Kidney (tissue), 14 donors: ENCODE results near the gene SETD5. TPM values are rescaled to one million over a fixed set of nuclear protein-coding genes. Genes with fewer than 3 reads are reported as not detected.

Experiments used
- DNase-seq, 5 donors: peaks; one replicate each; pipeline ENCODE4 v3.0.0-alpha.2; 2013 to 2020
- FAIRE-seq: peaks from 2 replicates; lab custom pipeline; 2012; peaks lifted over from hg19 to GRCh38; lab: Jason Lieb, UNC
- H3K27ac ChIP-seq, 2 donors: one replicate each; pipeline ENCODE4 v1.7.0; 2013; ENCODE audit warnings: low read depth in 2 of 2, low read length in 2 of 2, inconsistent platforms in 1 of 2
- H3K27me3 ChIP-seq: one replicate; pipeline ENCODE4 v1.7.1; 2013; ENCODE audit warnings: low read length, inconsistent platforms; ENCODE audit not compliant: control insufficient read depth, insufficient read depth
- H3K36me3 ChIP-seq, 3 donors: one replicate each; pipeline versions ENCODE4 v1.7.0 to v1.7.1; 2013; ENCODE audit warnings: low read length in 3 of 3, control low read depth in 1 of 3, inconsistent platforms in 1 of 3; ENCODE audit not compliant: insufficient read depth in 3 of 3, control insufficient read depth in 2 of 3
- H3K4me1 ChIP-seq, 3 donors: one replicate each; pipeline versions ENCODE4 v1.7.0 to v1.7.1; 2013; ENCODE audit warnings: low read length in 3 of 3, inconsistent platforms in 1 of 3, low read depth in 1 of 3; ENCODE audit not compliant: control insufficient read depth in 2 of 3, insufficient read depth in 2 of 3
- H3K4me3 ChIP-seq, 3 donors: one replicate each; pipeline versions ENCODE4 v1.7.0 to v1.8.1; 2013; ENCODE audit warnings: low read length in 3 of 3, control low read depth in 1 of 3, inconsistent platforms in 1 of 3
- H3K9ac ChIP-seq, 3 donors: one replicate each; pipeline versions ENCODE4 v1.7.0 to v1.7.1; 2013; ENCODE audit warnings: low read length in 3 of 3, control low read depth in 1 of 3, inconsistent platforms in 1 of 3
- H3K9me3 ChIP-seq, 3 donors: one replicate each; pipeline versions ENCODE4 v1.7.0 to v1.7.1; 2013; ENCODE audit warnings: low read length in 3 of 3, control low read depth in 1 of 3, inconsistent platforms in 1 of 3; ENCODE audit not compliant: control insufficient read depth in 2 of 3, insufficient read depth in 1 of 3
- CTCF ChIP-seq: IDR thresholded peaks from 3 replicates; pipeline ENCODE4 v1.5.1; 2012; ENCODE audit warnings: mild to moderate bottlenecking, moderate library complexity, borderline replicate concordance; ENCODE audit not compliant: insufficient read depth; ENCODE audit errors: extremely low read depth
- intact Hi-C: fragments of 100-400 bp; cut with DNase I; formaldehyde crosslinking; loops from one replicate; pipeline ENCODE4 v1.11.1; 2022
- polyA plus RNA-seq: library from polyadenylated mRNA; stranded (reverse); fragments of 350-450 nt; fragmentation: Illumina TruSeq; extraction: RNeasy Lipid Tissue Mini Kit (QIAGEN cat#74804); gene quantifications from one replicate; pipeline ENCODE4 v1.2.3, GENCODE V29; 2014; ENCODE audit warnings: low read depth, low replicate concordance; ENCODE audit not compliant: insufficient read depth
- total RNA-seq: library from RNA; stranded (reverse); fragmentation: NEBNext Ultra II Directional; extraction: Animal tissue kit (Norgen Biotek cat#: 25700); gene quantifications from one replicate; pipeline ENCODE4 v1.2.1, GENCODE V29; 2021
- donor health status: control.
- donor health status: control.
- donor health status: control.
- donor health status: control.
- donor health status: control.
- donor health status: DM: yes; HTN: yes; CAD: no.
- donor health status: Normal renal cell carcinoma (clear cell type).

The SETD5 gene
- total and polyA plus RNA-seq, 2 donors from 2014 or later = 12.1 to 112 TPM

GRCh38 chr3:9473496-9474065, 76.2 kb downstream of the SETD5 start:
- H3K36me3 ChIP-seq = peaks cover 8 to 81% (median 67%) of the 10 kb centered on the region in 3 donors
- intact Hi-C loops = no loop called here
- FAIRE-seq = no peak

GRCh38 chr3:9474482-9474881, 77.1 kb downstream of the SETD5 start:
- FAIRE-seq = no peak
- Histone ChIP-seq H3K4me1 (no peaks in the 10 kb centered on the region), H3K4me3 (no peak overlapping the region), H3K27me3 (no peaks in the 10 kb centered on the region), H3K9ac (no peak overlapping the region), H3K36me3 (peaks cover 11 to 73% (median 68%) of the 10 kb centered on the region in 3 donors), H3K27ac (no peak overlapping the region), H3K9me3 (no peaks in the 10 kb centered on the region)
- TF ChIP-seq CTCF = no peak
- intact Hi-C loops = no loop called here
- no peak for DNase-seq

More at GRCh38 chr3:9473496-9474065, 76.2 kb downstream of the SETD5 start:
- DNase-seq = no peak
- no peak overlapping the region for H3K4me3 ChIP-seq
- no peaks in the 10 kb centered on the region for H3K27me3 ChIP-seq
- no peaks in the 10 kb centered on the region for H3K9me3 ChIP-seq
- no peak for TF ChIP-seq CTCF
- H3K9ac ChIP-seq = no peak overlapping the region
- no peaks in the 10 kb centered on the region for H3K4me1 ChIP-seq
- H3K27ac ChIP-seq = no peak overlapping the region

- FAIRE-seq (no peak), DNase-seq (peak in 1 of 5 donors; percentile 62)
- peaks cover 12 to 61% (median 55%) of the 10 kb centered on the region in 3 donors for H3K36me3 ChIP-seq
- H3K4me3 ChIP-seq = no peak overlapping the region
- TF ChIP-seq CTCF = no peak
- H3K9me3 ChIP-seq = no peaks in the 10 kb centered on the region
- no peaks in the 10 kb centered on the region for H3K4me1 ChIP-seq
- no peak overlapping the region for H3K27ac ChIP-seq
- no peaks in the 10 kb centered on the region for H3K27me3 ChIP-seq
- intact Hi-C loops = no loop called here
- H3K9ac ChIP-seq = no peak overlapping the region
Measured at GRCh38 chr3:9476935-9477334, 79.5 kb downstream of the SETD5 start.

GRCh38 chr3:9480265-9480664, 82.8 kb downstream of the SETD5 start:
- Histone ChIP-seq H3K27me3 (no peaks in the 10 kb centered on the region), H3K4me3 (no peak overlapping the region), H3K4me1 (no peaks in the 10 kb centered on the region), H3K9me3 (no peaks in the 10 kb centered on the region), H3K36me3 (peaks cover 11 to 32% (median 28%) of the 10 kb centered on the region in 3 donors), H3K27ac (no peak overlapping the region), H3K9ac (no peak overlapping the region)
- TF ChIP-seq CTCF = no peak
- intact Hi-C loops = no loop called here
- FAIRE-seq = no peak
- DNase-seq = no peak
